ENCODE data around the gene JMY.

Gene JMY

DNA sequence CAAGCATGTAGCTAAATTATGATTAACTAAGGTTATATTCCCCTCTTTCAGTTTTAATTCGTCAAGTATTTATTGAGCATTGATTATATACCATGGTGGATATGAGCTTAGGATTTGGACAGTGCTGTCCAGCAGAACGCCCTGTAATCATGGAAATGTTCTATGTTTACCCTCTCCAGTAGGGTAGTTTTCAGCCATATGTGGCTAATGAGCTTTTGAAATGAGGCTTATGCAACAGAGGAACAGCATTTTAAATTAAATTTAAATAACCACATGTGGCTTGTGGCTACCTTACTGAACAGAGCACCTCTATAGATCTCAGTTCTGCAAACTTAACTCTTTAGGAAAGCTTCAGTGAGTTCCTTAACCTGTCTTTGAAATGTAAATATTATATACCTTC is 59.1 kb downstream of the JMY start:
- DNase-seq = no peak

DNA sequence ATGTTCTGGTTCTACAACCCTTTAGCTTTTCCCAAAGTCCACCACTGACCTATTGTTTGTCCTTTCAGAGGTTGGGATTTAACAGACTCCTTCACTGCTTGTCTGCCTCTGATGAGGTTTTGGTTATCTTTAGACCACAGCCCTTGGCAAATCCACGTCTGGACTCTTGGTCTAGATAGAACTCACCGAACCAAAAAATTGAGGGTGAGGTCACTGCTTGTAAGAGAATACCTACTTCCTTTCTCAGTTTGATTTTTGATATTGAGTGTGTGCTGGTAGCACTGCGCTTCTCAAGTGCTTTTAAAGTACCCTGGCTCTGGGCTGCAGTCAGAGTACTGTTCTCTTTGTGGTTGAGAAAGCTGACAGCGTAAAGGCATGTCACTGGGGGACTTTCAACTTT is 61.7 kb downstream of the JMY start:
- no peak for DNase-seq

DNA sequence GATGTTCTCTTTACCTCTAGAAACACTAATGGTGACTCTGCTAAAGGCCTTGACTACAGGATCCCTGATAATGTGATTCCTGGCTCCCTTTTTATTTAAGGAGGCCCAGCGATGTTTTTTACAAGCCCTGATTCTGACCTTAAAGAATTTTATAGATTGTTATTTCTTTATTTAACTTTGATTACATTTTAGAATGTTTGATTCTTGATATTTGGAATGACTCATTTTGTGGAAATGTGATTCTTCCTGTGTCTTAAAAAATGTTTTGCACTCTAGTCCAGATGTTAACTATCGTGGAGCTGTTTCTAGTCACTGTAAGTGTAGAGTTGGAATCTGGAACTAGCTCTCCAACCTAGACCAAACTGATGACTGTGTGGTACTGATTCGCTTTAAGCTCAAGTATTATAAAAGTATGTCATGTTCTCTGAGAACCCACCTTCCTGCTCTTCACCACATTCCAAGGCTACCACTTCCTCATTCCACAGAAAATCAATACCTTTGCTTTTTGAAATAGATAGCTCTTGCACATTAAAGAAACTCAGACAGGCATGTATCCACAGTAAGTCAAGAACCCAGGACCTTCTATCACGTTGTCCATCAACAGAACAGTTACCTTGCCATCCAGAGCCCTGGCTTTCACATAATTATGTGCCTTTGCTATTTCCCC is 65.2 kb downstream of the JMY start:
- no peak for DNase-seq

DNA sequence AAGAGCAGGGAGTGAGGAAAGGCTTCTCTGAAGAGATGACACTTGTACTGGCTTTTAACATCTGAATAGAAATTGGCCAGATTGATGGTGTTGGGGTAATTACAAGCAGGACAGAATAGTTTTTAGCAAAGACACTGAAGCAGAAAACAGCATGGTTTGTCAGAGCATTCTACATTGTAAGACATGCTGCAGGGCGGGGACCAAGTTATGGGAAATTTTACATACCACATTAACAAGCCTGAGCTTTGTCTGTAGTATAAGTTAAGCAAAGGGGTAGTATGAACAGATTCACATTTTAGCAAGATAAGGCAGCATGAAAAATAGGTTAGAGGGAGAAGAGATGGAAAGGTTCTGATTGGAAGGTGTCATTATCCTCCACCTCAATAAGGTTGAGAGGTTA is 66.5 kb downstream of the JMY start:
- no peak for DNase-seq

DNA sequence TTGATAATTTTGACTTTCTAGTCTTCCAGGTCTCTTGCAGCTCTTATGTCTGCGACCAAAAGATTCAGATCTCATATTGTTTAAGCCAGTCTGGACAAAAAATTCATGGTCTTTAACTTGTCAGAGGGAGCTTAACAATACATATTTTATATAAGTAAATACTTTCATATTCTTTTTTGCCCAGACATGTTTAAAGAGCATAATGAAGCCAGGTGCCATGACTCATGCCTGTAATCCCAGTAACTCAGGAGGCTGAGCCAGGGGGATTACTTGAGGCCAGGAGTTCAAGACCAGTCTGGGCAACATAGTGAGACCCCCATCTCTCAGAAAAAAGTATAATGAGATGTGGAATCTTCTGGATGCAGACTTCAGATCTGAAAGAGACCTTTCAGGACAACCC is 69.8 kb downstream of the JMY start:
- no peak for DNase-seq

DNA sequence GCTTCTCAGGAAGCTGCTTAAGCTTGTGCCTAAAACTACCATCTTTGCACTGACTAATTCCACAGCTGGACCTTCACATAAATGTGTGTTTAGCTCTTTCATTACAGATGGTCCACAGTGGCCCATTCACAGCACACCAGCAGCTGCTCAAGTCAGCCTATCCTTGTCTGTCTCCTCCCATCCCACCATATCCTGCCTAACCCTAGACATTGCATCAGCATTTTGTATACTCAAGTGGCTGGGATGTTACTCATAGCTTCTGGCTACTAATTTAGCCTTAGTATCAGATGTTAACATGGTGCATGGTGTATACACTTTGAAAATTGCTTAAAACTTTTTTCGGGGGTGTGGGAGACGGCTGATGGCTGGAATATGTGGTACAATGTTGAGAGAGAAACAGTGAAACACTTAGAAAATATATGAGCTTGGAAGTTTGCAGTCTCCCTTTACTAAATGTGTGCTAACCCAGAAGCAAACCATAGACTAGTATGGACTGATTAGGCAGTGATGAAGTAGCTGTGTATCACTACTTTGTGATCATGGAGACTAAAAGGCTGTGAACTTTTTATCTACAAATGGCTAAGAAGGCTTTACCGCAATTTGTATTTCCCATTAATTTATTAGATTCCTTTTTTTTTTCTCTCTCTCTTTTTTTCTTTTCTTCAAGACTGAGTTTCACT is 83.1 kb downstream of the JMY start:
- DNase-seq = no peak

DNA sequence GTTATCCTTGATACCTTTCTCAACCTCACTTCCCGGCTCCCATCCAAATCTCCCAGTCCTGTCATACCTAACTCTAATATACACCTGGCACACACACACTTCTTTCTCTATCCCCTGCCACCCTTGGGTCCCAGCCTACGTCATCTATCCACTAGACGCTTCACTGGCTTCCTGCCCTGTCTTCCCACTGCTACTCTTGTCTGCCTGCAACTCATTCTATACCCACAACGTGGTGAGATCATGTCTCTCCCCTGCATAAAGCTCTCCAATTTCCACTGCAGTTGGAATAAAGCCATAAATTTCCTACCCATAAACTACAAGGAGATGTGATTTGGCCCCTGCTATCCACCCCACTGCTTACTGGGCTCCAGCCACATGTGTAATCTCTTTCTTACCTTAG is 93.5 kb downstream of the JMY start:
- DNase-seq = no peak

DNA sequence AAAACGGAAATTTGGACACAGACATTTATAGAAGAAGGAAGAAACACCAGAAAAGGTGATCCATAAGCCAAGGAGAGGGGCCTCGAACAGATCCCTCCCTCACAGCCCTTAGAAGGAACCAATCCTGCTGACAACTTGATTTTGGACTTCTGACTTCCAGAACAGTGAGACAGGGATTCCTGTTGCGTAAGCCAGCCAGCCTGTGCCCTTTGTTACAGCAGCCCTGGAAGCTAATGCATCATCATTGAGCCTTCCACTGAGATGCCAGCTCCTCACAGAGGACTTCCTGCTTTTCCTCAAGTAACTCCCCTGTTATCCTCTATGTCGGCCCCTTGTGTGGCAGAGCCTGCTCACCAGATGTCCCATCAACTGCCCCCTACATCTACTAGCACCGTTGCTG is 94.1 kb downstream of the JMY start:
- no peak for DNase-seq

DNA sequence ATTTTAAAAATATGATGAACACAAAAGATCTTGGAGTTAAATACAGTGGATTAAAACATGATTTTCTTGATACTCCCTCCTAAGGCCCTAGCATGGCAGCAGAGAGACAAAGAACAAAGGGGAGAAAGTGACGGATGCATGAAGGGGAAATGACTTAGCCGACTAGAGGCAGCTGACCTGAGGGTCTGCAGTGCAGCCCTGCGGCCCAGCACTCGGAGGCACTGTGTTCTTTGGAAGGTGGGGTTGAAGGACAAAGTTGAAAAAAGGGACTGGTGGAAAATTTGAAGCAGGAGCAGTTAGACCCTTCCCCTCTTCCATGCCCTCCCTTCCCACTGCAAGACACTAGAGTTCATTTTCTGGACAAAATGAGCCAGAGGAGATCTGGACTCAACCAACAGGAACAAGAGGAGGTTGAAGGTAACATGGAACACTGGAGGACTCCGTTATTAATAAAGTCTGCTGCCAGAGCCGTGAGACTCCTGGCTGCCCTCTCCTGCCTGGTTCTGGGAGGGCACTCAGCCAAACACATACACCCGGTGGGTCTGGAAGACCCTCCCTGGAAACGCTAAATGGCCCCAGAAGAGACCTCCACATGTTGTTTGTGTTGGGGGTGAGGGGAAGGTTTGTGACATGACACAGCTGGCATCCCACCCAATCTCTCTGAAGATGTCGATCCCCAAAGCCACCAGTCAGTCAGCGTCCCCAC is 98.1 kb downstream of the JMY start:
- DNase-seq = no peak

DNA sequence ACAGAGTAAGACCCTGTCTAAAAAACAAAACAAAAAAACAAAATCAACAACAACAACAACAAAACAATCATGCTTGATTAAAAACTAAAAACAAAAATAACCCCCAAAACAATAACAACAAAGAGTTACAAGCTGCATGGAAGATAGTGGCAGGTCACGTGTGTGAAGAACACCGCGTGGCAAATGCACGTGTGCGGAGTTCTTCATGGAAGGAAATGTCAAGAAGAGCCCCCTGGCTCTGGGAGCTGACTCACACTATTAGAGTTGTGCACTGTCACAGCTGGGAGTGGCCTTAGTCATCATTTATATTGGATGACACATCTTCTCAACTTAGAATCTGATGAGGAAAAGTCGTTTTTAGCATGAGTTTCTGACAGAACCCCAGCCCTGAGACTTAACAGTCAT is 110.5 kb downstream of the JMY start:
- DNase-seq = no peak

DNA sequence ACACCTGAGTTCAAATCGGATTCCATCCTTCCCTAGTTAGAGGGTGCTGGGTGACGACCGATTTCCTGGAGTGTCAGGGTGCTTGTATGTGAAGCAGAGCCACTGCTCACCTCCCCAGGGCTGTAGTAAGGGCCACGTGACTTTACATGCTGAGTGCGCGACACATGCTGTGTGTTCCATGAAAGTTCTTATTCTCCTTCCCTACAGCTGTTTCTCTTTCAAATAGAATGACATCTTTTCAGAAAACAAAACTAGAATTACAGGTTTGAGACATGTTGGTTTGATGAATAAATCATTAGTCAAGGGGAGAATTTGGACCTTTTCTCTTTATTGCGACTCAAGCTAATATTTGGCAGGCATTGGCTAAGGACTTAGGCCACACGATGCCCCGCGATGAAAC is 113.1 kb downstream of the JMY start:
- DNase-seq = no peak

DNA sequence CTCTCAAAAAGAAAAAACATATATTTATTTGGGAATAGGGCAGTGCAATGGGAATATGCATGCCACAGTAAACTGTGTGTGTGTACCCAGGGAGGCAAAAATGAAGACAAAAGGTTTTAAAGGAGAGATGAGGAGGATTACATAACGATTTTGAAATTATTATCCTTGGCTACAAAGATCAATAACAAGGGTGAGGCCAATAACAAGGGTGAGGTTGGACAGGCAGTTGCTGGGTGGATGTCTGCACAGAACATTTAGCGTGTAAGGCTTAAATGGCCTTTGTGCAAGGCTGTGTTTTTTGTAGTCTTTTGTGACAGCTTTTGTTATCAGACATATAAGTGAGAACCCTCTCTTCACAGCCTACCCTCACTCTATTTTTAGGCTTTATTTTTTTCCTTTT is 114.0 kb downstream of the JMY start:
- DNase-seq = no peak

DNA sequence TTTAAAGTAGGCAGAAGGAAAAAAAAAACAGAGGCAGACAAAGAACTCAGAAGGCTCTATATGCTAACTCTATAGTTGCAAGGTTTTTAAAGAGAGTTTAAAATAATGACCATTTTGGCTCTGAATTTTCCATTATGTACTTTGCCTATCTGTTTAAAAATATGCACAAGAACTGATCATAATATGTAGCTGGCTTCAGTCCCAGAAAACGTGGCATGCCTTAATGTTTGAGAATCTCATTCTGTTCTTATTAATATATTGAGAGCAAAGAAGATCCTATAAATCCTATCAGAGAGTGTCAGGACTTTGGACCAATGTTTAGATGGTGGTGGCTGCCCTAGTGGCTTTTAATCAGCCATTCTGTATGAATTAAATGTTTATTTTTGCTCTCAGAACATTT is 121.5 kb downstream of the JMY start:
- DNase-seq = no peak

Measured in SHP77 treated with DMSO at 0.1 percent for 48 hours (cell line).